LoVo (cell line): ENCODE data around the gene DMTF1.
"Not testable (repeated sequence)": the region's sequence is repeated elsewhere in the genome, so short reads cannot be mapped to it uniquely, and the experiment has no call there.

Source experiments
- DNase-seq: peaks from one replicate; pipeline ENCODE4 v3.0.0-alpha.2; 2016; ENCODE audit warnings: low spot score

Gene DMTF1

GRCh38 chr7:87226495-87226894, 74.2 kb downstream of the DMTF1 start:
- DNase-seq, result no peak

- DNase-seq, result no peak
These were observed 79.0 kb downstream of the DMTF1 start for GRCh38 chr7:87231258-87231657.

- DNase-seq, result no peak
These were observed 79.5 kb downstream of the DMTF1 start for GRCh38 chr7:87231711-87232110.

GRCh38 chr7:87234949-87235348, 82.7 kb downstream of the DMTF1 start:
- peak; percentile 10 for DNase-seq

- not testable (repeated sequence) for DNase-seq
These were observed 86.3 kb downstream of the DMTF1 start for GRCh38 chr7:87238464-87239051.

- not testable (repeated sequence) for DNase-seq
These were observed 93.4 kb downstream of the DMTF1 start for GRCh38 chr7:87245671-87246070.
